Cardiac muscle cell (in vitro differentiated cells and primary cell): ENCODE data around the gene FRAS1. TPM values are rescaled to one million over a fixed set of nuclear protein-coding genes. Genes with fewer than 3 reads are reported as not detected.

Experiments used
- DNase-seq, 2 donors: peaks; one replicate each; pipeline versions ENCODE4 v3.0.0 to v3.0.0-alpha.2; 2010 to 2017; ENCODE audit warnings: low read depth in 1 of 2, low spot score in 1 of 2
- H3K27ac ChIP-seq: fragments of 200-600 bp; sonication (generic); 2 replicates; pipeline ENCODE4 v1.5.1; 2016
- H3K27me3 ChIP-seq: fragments of 200-600 bp; sonication (generic); 2 replicates; pipeline ENCODE4 v1.6.0; 2016; ENCODE audit warnings: control low read depth
- H3K36me3 ChIP-seq: fragments of 200-600 bp; sonication (generic); 2 replicates; pipeline ENCODE4 v1.5.1; 2016; ENCODE audit warnings: control low read depth
- H3K4me1 ChIP-seq: fragments of 200-600 bp; sonication (generic); 2 replicates; pipeline ENCODE4 v1.8.1; 2017; ENCODE audit warnings: low read depth, mild to moderate bottlenecking, mixed run types
- H3K4me3 ChIP-seq: fragments of 200-600 bp; sonication (generic); 2 replicates; pipeline ENCODE4 v1.5.1; 2016; ENCODE audit warnings: mild to moderate bottlenecking
- H3K9me3 ChIP-seq: fragments of 200-600 bp; sonication (generic); 2 replicates; pipeline ENCODE4 v1.5.1; 2017; ENCODE audit warnings: low read depth, mild to moderate bottlenecking, control low read depth
- polyA plus RNA-seq: library from polyadenylated mRNA; unstranded; fragments of >200 nt; fragmentation: Nextera tagmentation; extraction: Ambion mirVana; gene quantifications from 2 replicates; pipeline ENCODE4 v1.2.1, GENCODE V29; 2016
- total RNA-seq: library from RNA; depleted of rRNA; stranded (reverse); fragments of >200 nt; gene quantifications from 2 replicates; pipeline ENCODE4 v1.2.3, GENCODE V29; 2016
- TF ChIP-seq, protein P1 (sequence below): IDR thresholded peaks from 2 replicates; pipeline ENCODE4 v1.5.1; 2012; ENCODE audit warnings: low read depth, mild to moderate bottlenecking, low read length

FRAS1 gene
- total and polyA plus RNA-seq, 2 experiments from 2014 or later: 4.4 to 20.4 TPM

- Histone ChIP-seq H3K9me3 (no peaks in the 10 kb centered on the region), H3K27ac (peak overlapping the region; percentile 87), H3K36me3 (no peaks in the 10 kb centered on the region), H3K27me3 (no peaks in the 10 kb centered on the region), H3K4me3 (no peak overlapping the region), H3K4me1 (peaks cover 29% of the 10 kb centered on the region)
- TF ChIP-seq, protein P1, sequence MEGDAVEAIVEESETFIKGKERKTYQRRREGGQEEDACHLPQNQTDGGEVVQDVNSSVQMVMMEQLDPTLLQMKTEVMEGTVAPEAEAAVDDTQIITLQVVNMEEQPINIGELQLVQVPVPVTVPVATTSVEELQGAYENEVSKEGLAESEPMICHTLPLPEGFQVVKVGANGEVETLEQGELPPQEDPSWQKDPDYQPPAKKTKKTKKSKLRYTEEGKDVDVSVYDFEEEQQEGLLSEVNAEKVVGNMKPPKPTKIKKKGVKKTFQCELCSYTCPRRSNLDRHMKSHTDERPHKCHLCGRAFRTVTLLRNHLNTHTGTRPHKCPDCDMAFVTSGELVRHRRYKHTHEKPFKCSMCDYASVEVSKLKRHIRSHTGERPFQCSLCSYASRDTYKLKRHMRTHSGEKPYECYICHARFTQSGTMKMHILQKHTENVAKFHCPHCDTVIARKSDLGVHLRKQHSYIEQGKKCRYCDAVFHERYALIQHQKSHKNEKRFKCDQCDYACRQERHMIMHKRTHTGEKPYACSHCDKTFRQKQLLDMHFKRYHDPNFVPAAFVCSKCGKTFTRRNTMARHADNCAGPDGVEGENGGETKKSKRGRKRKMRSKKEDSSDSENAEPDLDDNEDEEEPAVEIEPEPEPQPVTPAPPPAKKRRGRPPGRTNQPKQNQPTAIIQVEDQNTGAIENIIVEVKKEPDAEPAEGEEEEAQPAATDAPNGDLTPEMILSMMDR: no peak
- peak; percentile 79 to 93 for DNase-seq
Observed at GRCh38 chr4:78336093-78336943, 279.2 kb downstream of the FRAS1 start.

- Histone ChIP-seq H3K4me3 (no peak overlapping the region), H3K27ac (peak overlapping the region; percentile 69), H3K9me3 (no peaks in the 10 kb centered on the region), H3K36me3 (no peaks in the 10 kb centered on the region), H3K27me3 (no peaks in the 10 kb centered on the region), H3K4me1 (peaks cover 38% of the 10 kb centered on the region)
- TF ChIP-seq, protein P1: no peak
- DNase-seq: peak in 1 of 2 donors; percentile 11
Observed at GRCh38 chr4:78337244-78338020, 280.3 kb downstream of the FRAS1 start.

GRCh38 chr4:78342125-78342524 is 285.0 kb downstream of the FRAS1 start:
- Histone ChIP-seq H3K9me3 (no peaks in the 10 kb centered on the region), H3K27ac (no peak overlapping the region), H3K4me1 (peaks cover 18% of the 10 kb centered on the region), H3K27me3 (no peaks in the 10 kb centered on the region), H3K36me3 (no peaks in the 10 kb centered on the region), H3K4me3 (no peak overlapping the region)
- TF ChIP-seq, protein P1: no peak
- DNase-seq: no peak

- no peaks in the 10 kb centered on the region for H3K36me3 ChIP-seq
- no peaks in the 10 kb centered on the region for H3K27me3 ChIP-seq
- H3K4me3 ChIP-seq: no peak overlapping the region
- H3K4me1 ChIP-seq: peaks cover 18% of the 10 kb centered on the region
- TF ChIP-seq, protein P1: no peak
- no peaks in the 10 kb centered on the region for H3K9me3 ChIP-seq
- H3K27ac ChIP-seq: no peak overlapping the region
- peak; percentile 5 to 13 for DNase-seq
Observed at GRCh38 chr4:78343682-78344081, 286.6 kb downstream of the FRAS1 start.

DNA sequence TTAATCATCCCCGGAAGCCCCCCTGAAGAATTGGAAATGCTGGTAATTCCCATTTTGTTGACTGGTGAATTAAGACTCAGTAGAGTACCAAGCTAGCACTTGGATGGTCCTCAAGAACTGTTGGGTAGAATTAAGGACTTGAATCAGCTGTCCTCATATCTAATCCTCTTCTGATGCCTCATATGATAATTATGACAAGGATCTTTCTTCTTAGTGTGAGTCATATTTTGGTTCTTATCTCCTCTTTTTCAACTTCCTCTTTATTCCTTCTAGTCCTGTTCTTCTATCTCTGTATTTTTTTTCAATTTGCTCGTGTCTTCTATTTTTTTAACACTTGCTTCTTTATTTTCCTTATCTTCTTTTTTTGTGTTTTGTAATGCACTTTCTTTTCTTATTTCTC is 288.1 kb downstream of the FRAS1 start:
- Histone ChIP-seq H3K36me3 (no peaks in the 10 kb centered on the region), H3K4me3 (no peak overlapping the region), H3K4me1 (peaks cover 18% of the 10 kb centered on the region), H3K9me3 (no peaks in the 10 kb centered on the region), H3K27ac (no peak overlapping the region), H3K27me3 (no peaks in the 10 kb centered on the region)
- TF ChIP-seq, protein P1: no peak
- no peak for DNase-seq
